Measurements from ENCODE around the gene TALDO1.

TALDO1 gene

DNA sequence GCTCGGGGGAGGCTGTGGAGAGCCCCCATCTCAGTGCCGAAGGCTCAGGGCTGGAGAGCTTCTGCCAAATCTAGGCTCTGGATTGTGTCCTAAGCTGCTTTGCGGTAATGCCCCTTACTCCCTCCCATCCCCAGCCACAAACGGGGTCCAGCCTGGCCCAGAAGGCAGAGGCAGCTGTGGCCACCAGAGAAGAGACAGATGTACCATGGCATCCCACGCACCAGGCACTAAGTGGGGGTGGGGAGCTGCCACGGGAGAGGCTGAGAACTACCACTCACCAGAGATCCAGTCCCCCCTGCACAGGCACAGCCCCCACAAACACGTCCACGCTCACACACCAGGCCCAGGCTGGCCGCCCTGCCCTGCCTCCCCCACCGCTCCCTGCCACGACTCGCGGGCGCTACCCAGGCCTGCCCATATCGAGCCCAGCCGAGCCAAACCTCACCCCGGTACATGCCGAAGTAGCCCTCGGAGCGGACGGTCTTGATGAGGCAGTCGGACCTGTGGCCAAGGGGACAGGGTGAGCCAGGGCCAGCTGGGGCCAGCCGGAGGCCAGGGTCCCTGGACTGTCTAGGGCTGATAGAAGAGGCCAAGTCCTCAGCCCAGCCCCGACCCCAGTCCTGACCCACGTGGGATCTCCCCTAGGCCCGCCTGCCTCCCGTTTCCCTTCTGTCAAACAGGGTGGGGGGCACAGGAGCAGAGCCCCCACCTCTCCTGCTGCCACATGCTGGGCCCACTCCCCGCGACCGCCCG, 46.9 kb downstream of the TALDO1 start:
- Histone ChIP-seq H3K27ac (ENCODE audit: low read depth, low read length) (no peak overlapping the region), H3K9ac (ENCODE audit: low read depth in 1 of 2, low read length in 2 of 2) (no peak overlapping the region), H3K27me3 (ENCODE audit: control insufficient read depth in 1 of 2, insufficient read depth in 2 of 2, low read length in 2 of 2) (peaks cover 5% of the 10 kb centered on the region in 2 donors), H3K9me3 (ENCODE audit: control insufficient read depth in 1 of 2, low read length in 2 of 2) (no peaks in the 10 kb centered on the region), H3K36me3 (ENCODE audit: control insufficient read depth in 1 of 2, insufficient read depth in 2 of 2, low read length in 2 of 2) (peaks cover 0 to 8% of the 10 kb centered on the region in 2 donors), H3K4me1 (ENCODE audit: control insufficient read depth in 1 of 2, insufficient read depth in 2 of 2, low read length in 2 of 2) (peaks cover 19 to 37% of the 10 kb centered on the region in 2 donors), H3K4me3 (ENCODE audit: low read depth in 1 of 2, low read length in 2 of 2) (peak overlapping the region in 1 of 2 donors; percentile 84)

DNA sequence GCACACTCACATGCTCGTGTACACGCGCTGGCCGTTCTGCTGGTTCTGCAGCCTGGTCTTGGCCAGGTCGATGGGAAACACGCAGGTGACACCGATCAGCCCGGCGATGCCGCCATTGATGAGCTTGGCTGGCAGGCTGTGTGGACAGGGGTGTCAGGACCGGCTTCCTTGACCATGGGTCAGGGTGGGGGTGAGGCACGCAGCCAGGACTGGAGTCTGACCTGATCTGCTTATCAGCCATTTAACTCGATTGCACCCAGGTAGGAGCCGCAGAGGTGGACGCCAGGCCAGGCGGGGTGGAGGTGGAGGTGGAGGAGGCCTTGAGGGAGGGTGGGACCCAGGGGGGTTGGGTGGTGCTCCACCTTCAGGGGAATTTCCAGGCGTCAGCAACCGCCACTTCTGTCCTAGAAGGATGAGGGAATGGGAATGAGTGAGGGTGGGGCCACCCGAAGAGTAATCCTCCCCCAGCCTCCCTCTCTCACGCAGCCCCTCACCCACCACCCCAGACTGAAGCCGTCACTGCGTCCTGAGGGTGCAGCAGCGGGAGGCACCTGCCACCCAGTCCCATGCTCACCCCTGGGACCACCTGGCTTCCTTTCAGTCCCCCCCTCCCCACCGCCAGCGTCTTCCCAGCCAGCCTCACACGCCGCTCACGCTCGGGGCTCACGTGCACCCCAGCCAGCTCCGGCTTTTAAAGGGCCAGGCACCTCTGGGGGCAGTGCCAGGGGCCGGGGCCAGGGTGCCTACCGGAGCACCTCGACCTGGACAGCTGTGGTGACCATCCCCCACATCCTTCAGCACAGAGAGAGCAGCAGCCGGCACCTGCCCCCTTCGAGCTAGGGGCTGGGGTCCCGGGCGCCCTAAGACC, 47.7 kb downstream of the TALDO1 start:
- H3K27me3 ChIP-seq (ENCODE audit: control insufficient read depth in 1 of 2, insufficient read depth in 2 of 2, low read length in 2 of 2), result no peaks in the 10 kb centered on the region
- H3K9ac ChIP-seq (ENCODE audit: low read depth in 1 of 2, low read length in 2 of 2), result peak overlapping the region; percentile 64 to 72
- no peak overlapping the region for H3K27ac ChIP-seq (ENCODE audit: low read depth, low read length)

DNA sequence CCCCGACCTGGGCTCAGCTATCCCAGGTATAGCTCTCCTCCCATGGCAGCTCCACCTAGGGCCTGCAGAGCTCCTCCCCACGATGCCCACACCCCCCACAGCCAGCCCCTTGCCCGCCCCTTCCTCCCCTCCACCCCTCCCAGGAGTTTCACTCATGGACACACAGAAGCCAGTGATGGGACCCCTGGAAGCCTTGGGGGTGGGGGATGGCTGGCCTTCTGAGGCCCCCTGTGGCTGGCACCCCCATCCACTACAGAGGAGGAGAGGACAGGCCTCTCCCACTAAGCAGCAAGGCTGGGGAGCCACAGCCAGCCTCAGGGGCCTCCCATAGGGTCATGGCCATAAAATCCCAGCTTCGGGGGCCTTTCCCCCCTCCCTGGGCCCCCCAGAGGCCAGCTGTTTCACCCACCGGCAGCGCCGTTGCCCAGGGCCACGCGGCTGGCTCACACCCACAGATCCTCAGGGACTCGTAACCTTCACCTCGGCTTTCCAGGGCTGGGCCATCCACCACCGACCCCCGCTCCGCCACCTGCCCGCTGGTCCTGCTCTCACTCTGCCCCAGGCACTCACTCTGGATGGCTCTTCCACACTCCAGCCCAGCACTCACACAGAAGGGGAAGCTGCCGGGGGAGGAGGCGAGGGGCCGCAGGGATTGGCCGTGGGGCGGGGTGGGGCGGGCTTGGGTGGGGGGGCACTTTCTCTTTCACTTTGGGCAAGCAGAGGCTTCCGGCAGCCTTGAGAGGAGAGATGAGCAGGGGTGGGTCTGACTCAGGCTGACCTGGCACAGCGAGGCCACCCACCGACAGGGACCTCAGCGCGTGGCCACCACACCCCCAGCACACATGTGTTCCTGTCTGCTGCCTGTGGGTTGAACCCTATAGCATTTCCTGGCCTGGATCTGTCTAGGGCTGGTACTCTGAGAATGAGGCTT, 48.6 kb downstream of the TALDO1 start:
- H3K27me3 ChIP-seq (ENCODE audit: control insufficient read depth in 1 of 2, insufficient read depth in 2 of 2, low read length in 2 of 2), result no peaks in the 10 kb centered on the region
- H3K4me3 ChIP-seq (ENCODE audit: low read depth in 1 of 2, low read length in 2 of 2), result peak overlapping the region; percentile 77 to 84
- peaks cover 3 to 18% of the 10 kb centered on the region in 2 donors for H3K36me3 ChIP-seq (ENCODE audit: control insufficient read depth in 1 of 2, insufficient read depth in 2 of 2, low read length in 2 of 2)
- H3K9me3 ChIP-seq (ENCODE audit: control insufficient read depth in 1 of 2, low read length in 2 of 2), result no peaks in the 10 kb centered on the region
- H3K4me1 ChIP-seq (ENCODE audit: control insufficient read depth in 1 of 2, insufficient read depth in 2 of 2, low read length in 2 of 2), result peaks cover 19 to 32% of the 10 kb centered on the region in 2 donors
- peak overlapping the region; percentile 64 to 93 for H3K9ac ChIP-seq (ENCODE audit: low read depth in 1 of 2, low read length in 2 of 2)
- H3K27ac ChIP-seq (ENCODE audit: low read depth, low read length), result peak overlapping the region; percentile 79

More for the DNA sequence above, 47.7 kb downstream of the TALDO1 start:
- peak overlapping the region; percentile 77 to 84 for H3K4me3 ChIP-seq (ENCODE audit: low read depth in 1 of 2, low read length in 2 of 2)
- no peaks in the 10 kb centered on the region for H3K9me3 ChIP-seq (ENCODE audit: control insufficient read depth in 1 of 2, low read length in 2 of 2)
- H3K36me3 ChIP-seq (ENCODE audit: control insufficient read depth in 1 of 2, insufficient read depth in 2 of 2, low read length in 2 of 2), result peaks cover 0 to 14% of the 10 kb centered on the region in 2 donors
- H3K4me1 ChIP-seq (ENCODE audit: control insufficient read depth in 1 of 2, insufficient read depth in 2 of 2, low read length in 2 of 2), result peaks cover 19 to 32% of the 10 kb centered on the region in 2 donors

DNA sequence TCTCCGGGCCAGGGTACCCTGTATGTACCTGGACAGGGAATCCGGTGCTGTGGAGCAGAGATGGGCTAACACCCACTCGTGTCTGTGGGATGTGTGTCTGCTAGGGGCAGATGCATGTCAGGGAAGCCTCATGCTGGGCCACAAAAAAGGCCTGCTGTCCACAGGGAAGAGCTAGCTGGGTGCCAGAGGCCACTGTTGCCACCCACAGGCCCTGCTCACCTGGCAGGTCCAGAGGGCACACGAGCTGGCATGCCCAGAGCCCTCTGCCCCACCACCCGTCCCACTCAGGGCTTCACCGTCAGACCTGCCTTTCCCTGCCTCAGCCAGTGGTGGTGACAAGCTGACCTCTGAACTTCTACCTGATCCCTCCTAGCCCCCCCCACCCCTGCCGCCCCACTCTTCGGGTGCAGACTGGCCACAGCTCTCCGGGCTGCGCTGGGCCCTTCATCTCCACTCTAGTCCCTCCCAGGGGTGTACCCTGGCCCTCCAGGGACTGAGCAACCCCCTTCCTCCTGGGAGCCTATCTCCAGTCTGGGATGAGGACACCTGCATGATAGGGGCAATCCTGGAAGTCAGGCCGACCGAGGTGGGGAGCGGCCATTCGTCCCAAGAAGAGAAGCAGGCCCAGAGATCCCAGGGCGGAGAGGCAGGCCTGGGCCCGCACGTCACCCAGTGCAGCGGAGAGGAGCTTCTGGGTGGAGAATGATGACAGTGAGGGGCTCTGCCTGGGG, 49.5 kb downstream of the TALDO1 start:
- H3K9me3 ChIP-seq (ENCODE audit: control insufficient read depth in 1 of 2, low read length in 2 of 2), result no peaks in the 10 kb centered on the region
- H3K4me1 ChIP-seq (ENCODE audit: control insufficient read depth in 1 of 2, insufficient read depth in 2 of 2, low read length in 2 of 2), result peaks cover 19 to 32% of the 10 kb centered on the region in 2 donors
- peaks cover 8 to 18% of the 10 kb centered on the region in 2 donors for H3K36me3 ChIP-seq (ENCODE audit: control insufficient read depth in 1 of 2, insufficient read depth in 2 of 2, low read length in 2 of 2)
- no peaks in the 10 kb centered on the region for H3K27me3 ChIP-seq (ENCODE audit: control insufficient read depth in 1 of 2, insufficient read depth in 2 of 2, low read length in 2 of 2)
- peak overlapping the region; percentile 77 to 84 for H3K4me3 ChIP-seq (ENCODE audit: low read depth in 1 of 2, low read length in 2 of 2)
- H3K9ac ChIP-seq (ENCODE audit: low read depth in 1 of 2, low read length in 2 of 2), result peak overlapping the region; percentile 63 to 93
- peak overlapping the region; percentile 79 for H3K27ac ChIP-seq (ENCODE audit: low read depth, low read length)

DNA sequence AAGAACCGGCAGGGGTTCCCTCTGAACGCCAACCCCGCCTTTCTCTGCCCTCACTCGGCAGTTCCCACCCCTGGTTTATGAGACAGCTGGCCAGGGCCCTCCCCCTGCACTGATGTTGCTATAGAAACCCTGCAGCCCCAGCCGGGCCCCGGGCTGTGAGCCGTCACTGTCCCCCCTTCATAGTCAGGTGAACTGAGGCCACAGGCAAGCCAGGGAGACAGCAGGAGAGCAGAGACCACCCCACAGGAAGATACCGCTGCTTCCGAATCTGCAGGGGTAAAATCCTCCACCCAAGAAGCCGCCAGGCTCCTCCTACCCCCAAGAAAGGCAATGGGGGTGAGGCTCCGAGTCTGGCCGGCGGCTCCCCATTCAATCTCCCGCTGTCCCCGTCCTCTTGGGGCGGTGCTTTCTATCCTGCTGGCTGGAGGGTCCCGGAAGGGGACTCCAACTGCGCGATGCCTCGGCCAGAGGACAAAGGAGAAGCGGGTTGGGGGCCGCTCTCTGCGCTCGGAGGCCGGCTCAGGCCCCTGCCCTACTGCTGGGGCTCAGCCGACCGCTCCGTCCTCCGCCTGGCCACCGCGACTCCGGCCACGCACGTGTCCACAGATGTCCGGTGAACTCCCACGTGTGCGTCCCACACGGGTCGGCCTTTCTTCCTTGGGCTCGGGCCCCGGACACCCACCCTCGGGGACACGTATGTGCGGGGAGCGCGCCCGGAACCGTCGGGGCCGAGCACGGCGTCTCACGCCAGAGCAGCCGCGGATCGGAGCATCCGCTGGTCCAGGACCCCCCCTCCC, 50.2 kb downstream of the TALDO1 start:
- H3K27ac ChIP-seq (ENCODE audit: low read depth, low read length), result peak overlapping the region; percentile 79
- no peaks in the 10 kb centered on the region for H3K9me3 ChIP-seq (ENCODE audit: control insufficient read depth in 1 of 2, low read length in 2 of 2)
- H3K36me3 ChIP-seq (ENCODE audit: control insufficient read depth in 1 of 2, insufficient read depth in 2 of 2, low read length in 2 of 2), result peaks cover 8 to 22% of the 10 kb centered on the region in 2 donors
- peak overlapping the region; percentile 63 to 93 for H3K9ac ChIP-seq (ENCODE audit: low read depth in 1 of 2, low read length in 2 of 2)
- H3K4me1 ChIP-seq (ENCODE audit: control insufficient read depth in 1 of 2, insufficient read depth in 2 of 2, low read length in 2 of 2), result peaks cover 19 to 32% of the 10 kb centered on the region in 2 donors
- H3K4me3 ChIP-seq (ENCODE audit: low read depth in 1 of 2, low read length in 2 of 2), result peak overlapping the region; percentile 77 to 84
- H3K27me3 ChIP-seq (ENCODE audit: control insufficient read depth in 1 of 2, insufficient read depth in 2 of 2, low read length in 2 of 2), result no peaks in the 10 kb centered on the region

DNA sequence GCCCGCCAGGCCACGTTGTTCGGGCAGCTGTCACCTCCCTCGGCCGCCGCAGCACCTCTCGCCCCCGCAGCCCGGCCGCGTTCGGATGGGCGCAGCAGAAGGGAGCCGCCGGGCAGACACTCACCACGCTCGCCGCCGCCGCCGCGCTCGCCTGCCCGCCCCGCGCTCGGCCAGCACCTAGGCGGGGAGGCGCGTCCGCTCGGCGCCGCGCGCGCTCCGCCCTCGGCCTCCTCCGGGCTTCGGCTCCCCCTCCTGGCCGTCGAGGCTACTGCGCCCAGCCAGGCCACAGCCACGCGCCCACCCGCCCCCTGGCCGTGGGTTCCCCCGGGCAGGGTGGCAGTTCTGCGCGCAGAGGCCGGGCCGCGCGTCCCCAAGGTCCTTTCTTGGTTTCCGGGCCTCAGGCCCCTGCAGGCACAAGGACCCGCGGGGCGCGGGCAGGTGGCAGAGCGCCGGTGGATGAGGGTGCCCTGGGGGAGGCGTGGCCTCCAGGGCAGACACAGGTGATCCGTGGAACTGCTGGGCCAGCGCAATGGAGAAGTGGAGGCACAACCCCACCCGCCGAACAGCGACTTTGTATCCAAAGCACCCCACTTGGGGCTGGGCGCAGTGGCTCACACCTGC, 50.9 kb downstream of the TALDO1 start, which contains the start of gene SLC25A22:
SLC25A22 (minus strand) TSS at position 189 of the 621 bp plus-strand sequence. CDS start 3,275 bp downstream, outside the sequence.
- Histone ChIP-seq H3K36me3 (ENCODE audit: control insufficient read depth in 1 of 2, insufficient read depth in 2 of 2, low read length in 2 of 2) (peaks cover 8 to 24% of the 10 kb centered on the region in 2 donors), H3K27me3 (ENCODE audit: control insufficient read depth in 1 of 2, insufficient read depth in 2 of 2, low read length in 2 of 2) (no peaks in the 10 kb centered on the region), H3K27ac (ENCODE audit: low read depth, low read length) (peak within 1 kb of the TSS; percentile 79), H3K9ac (ENCODE audit: low read depth in 1 of 2, low read length in 2 of 2) (peak within 1 kb of the TSS; percentile 63 to 93), H3K4me1 (ENCODE audit: control insufficient read depth in 1 of 2, insufficient read depth in 2 of 2, low read length in 2 of 2) (peaks cover 19 to 32% of the 10 kb centered on the region in 2 donors), H3K4me3 (ENCODE audit: low read depth in 1 of 2, low read length in 2 of 2) (peak within 1 kb of the TSS; percentile 77 to 84), H3K9me3 (ENCODE audit: control insufficient read depth in 1 of 2, low read length in 2 of 2) (no peaks in the 10 kb centered on the region)

DNA sequence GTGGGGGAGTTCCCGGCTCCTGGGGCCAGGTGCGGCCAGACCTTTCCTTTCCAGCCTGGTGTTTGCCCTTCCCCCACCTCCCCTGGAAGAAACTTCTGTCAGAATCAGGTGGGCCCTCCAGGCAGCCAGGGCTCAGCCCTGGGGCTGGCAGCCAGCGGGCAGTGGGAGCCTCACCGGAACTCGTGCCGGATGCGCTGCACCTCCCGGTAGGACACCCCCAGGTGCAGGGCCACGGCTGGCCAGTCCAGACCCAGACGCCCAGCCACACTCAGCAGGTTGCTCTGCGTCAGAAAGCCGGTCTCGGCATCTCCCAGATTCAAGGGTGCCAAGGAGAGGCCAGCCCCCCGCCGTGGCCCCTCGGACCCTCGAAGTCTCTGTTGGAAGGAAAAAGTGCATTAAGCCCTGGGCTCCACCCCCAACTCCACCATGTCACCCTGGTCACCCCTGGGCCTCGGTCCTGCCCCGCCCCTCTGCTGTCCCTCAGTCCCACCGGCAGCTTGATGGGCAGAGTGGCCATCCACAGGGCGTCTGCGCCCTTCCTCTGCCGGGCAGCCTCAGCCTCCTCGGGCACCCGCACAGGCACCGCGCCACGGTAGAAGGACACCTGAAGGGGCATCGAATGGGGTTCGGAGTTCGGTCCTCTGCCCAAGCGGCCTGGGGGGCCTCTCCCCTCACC, 52.5 kb downstream of the TALDO1 start:
- no peaks in the 10 kb centered on the region for H3K27me3 ChIP-seq (ENCODE audit: control insufficient read depth in 1 of 2, insufficient read depth in 2 of 2, low read length in 2 of 2)
- peaks cover 29 to 40% of the 10 kb centered on the region in 2 donors for H3K4me1 ChIP-seq (ENCODE audit: control insufficient read depth in 1 of 2, insufficient read depth in 2 of 2, low read length in 2 of 2)
- H3K36me3 ChIP-seq (ENCODE audit: control insufficient read depth in 1 of 2, insufficient read depth in 2 of 2, low read length in 2 of 2), result peaks cover 8 to 22% of the 10 kb centered on the region in 2 donors
- H3K4me3 ChIP-seq (ENCODE audit: low read depth in 1 of 2, low read length in 2 of 2), result no peak overlapping the region
- H3K9me3 ChIP-seq (ENCODE audit: control insufficient read depth in 1 of 2, low read length in 2 of 2), result no peaks in the 10 kb centered on the region
- no peak overlapping the region for H3K9ac ChIP-seq (ENCODE audit: low read depth in 1 of 2, low read length in 2 of 2)
- H3K27ac ChIP-seq (ENCODE audit: low read depth, low read length), result no peak overlapping the region

DNA sequence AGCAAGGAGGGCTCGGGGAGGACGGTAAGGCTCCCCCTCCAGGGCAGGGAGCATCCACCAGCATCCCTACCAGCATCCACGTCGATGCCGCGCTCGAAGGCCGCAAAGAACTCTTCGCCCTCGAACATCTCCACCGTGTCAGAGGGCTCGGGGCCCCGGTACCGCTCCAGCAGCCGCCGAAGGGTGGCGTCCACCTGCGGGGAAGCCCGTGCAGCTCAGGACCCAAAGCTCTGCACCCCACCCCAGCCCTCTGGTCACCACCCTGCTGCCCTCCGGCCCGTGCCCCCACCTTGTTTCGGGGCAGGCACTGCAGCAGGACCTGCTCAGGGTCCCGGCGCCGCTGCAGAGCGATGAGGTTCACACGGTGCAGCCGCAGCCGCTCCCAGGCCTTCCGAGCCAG, 53.2 kb downstream of the TALDO1 start:
- H3K4me3 ChIP-seq (ENCODE audit: low read depth in 1 of 2, low read length in 2 of 2), result no peak overlapping the region
- H3K27ac ChIP-seq (ENCODE audit: low read depth, low read length), result no peak overlapping the region
- H3K36me3 ChIP-seq (ENCODE audit: control insufficient read depth in 1 of 2, insufficient read depth in 2 of 2, low read length in 2 of 2), result peaks cover 8 to 22% of the 10 kb centered on the region in 2 donors
- H3K9me3 ChIP-seq (ENCODE audit: control insufficient read depth in 1 of 2, low read length in 2 of 2), result no peaks in the 10 kb centered on the region
- H3K27me3 ChIP-seq (ENCODE audit: control insufficient read depth in 1 of 2, insufficient read depth in 2 of 2, low read length in 2 of 2), result no peaks in the 10 kb centered on the region
- H3K4me1 ChIP-seq (ENCODE audit: control insufficient read depth in 1 of 2, insufficient read depth in 2 of 2, low read length in 2 of 2), result peaks cover 23 to 35% of the 10 kb centered on the region in 2 donors
- H3K9ac ChIP-seq (ENCODE audit: low read depth in 1 of 2, low read length in 2 of 2), result no peak overlapping the region

Data from duodenal mucosa (tissue), 2 donors.